AG04450 (cell line): ENCODE data around the gene HTR3B. TPM values are rescaled to one million over a fixed set of nuclear protein-coding genes. Genes with fewer than 3 reads are reported as not detected.

Experiments used
- CTCF ChIA-PET: fragments of 300-600, 350-600 bp; formaldehyde crosslinking; extraction: SDS; loops from one replicate; lab custom pipeline; 2022; ENCODE audit warnings: antibody characterized with exemption, inconsistent platforms; lab: Charles Lee
- POLR2A ChIA-PET: fragments of 350-600 bp; formaldehyde crosslinking; extraction: SDS; loops from one replicate; lab custom pipeline; 2021; ENCODE audit warnings: antibody characterized with exemption, inconsistent platforms; lab: Yijun Ruan, JAX
- DNase-seq: peaks from one replicate; pipeline ENCODE4 v3.0.0-alpha.2; 2011; ENCODE audit warnings: low read depth, low spot score
- H3K27ac ChIP-seq: one replicate; pipeline ENCODE4 v1.5.1; 2012; ENCODE audit warnings: low read depth, low read length, control low read depth
- H3K27me3 ChIP-seq: one replicate; pipeline ENCODE4 v1.6.0; 2012; ENCODE audit warnings: low read length; ENCODE audit not compliant: control insufficient read depth, insufficient read depth
- H3K4me3 ChIP-seq: 2 replicates; pipeline ENCODE4 v1.5.1; 2011; ENCODE audit warnings: mild to moderate bottlenecking, low read depth, low read length, control low read depth
- H3K9me3 ChIP-seq: 2 replicates; pipeline ENCODE4 v1.5.1; 2012; ENCODE audit warnings: low read length; ENCODE audit not compliant: control insufficient read depth, insufficient read depth
- CTCF ChIP-seq: IDR thresholded peaks from 2 replicates; pipeline ENCODE4 v1.5.1; 2011; ENCODE audit warnings: low read depth, low read length, control low read depth, inconsistent platforms
- polyA plus RNA-seq: library from polyadenylated mRNA; depleted of rRNA; stranded (reverse); fragments of >200 nt; gene quantifications from 2 replicates; pipeline ENCODE4 v1.2.3, GENCODE V29; 2011

Gene HTR3B
- polyA plus RNA-seq, 1 experiment: not detected

DNA sequence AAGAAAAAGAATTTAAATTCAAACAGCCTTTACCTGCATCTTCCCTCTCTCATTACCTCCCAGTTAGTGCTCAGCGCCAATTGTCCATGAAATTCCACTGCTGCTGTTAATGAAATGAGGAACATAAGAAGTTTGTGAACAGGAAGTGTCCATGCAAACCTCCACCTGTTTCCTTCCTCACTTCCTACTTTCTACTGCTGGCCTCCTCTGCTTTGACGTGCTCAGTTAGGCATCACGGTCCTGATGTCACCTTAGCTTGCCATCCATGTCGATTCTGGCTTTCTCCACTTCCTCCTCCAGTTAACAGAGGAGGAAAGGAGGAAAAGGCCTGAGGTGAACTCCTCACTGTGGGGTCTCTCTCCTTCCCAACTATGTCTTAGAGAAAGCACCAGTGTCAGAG is 43.4 kb downstream of the HTR3B start:
- Histone ChIP-seq H3K4me3 (no peak overlapping the region), H3K9me3 (no peaks in the 10 kb centered on the region), H3K27ac (no peak overlapping the region), H3K27me3 (no peaks in the 10 kb centered on the region)
- TF ChIP-seq CTCF: no peak
- ChIA-PET POLR2A (no interaction called here), CTCF (no interaction called here)
- DNase-seq: no peak

DNA sequence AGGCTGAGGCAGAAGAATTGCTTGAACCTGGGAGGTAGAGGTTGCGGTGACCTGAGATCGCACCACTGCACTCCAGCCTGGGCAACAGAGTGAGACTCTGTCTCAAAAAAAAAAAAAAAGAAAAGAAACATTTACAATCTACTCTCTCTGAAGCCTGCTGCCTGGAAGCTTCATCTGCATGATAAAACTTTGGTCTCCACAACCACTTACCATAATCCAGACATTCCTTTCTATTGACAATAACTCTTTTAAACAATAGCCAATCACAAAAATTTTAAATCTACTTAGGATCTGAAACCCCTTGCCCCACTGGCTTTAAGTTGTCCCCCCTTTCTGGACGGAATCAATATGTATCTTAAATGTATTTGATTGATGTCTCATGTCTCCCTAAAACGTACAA is 45.3 kb downstream of the HTR3B start:
- H3K27me3 ChIP-seq: no peaks in the 10 kb centered on the region
- no peak overlapping the region for H3K4me3 ChIP-seq
- H3K27ac ChIP-seq: no peak overlapping the region
- ChIA-PET CTCF (no interaction called here), POLR2A (no interaction called here)
- TF ChIP-seq CTCF: no peak
- no peak for DNase-seq
- no peaks in the 10 kb centered on the region for H3K9me3 ChIP-seq

DNA sequence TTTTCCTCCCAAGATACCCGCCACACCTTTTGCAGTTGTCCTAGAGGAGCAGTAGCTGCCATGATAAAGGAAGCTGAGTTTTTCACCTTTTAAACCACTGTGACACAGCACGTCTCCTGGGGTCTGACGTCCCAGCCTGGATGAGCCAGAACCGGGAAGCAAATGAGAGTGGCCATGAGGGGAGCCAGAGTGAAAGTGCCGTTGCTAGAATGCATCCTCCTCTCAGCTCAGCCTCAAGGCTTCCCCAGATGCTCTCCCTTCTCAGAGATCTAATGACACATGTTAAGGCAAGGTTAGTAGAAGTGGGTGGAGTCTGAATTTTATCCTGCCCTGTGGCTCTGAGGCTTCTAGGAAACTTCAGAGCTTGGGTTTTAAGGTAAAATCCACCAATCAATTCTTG is 46.9 kb downstream of the HTR3B start:
- no peak overlapping the region for H3K27ac ChIP-seq
- no peaks in the 10 kb centered on the region for H3K9me3 ChIP-seq
- ChIA-PET POLR2A (no interaction called here), CTCF (no interaction called here)
- TF ChIP-seq CTCF: no peak
- no peaks in the 10 kb centered on the region for H3K27me3 ChIP-seq
- DNase-seq: no peak
- H3K4me3 ChIP-seq: no peak overlapping the region

GRCh38 chr11:113952070-113952469 is 47.5 kb downstream of the HTR3B start:
- no peak for TF ChIP-seq CTCF
- DNase-seq: no peak
- no peak overlapping the region for H3K27ac ChIP-seq
- H3K4me3 ChIP-seq: no peak overlapping the region
- H3K27me3 ChIP-seq: no peaks in the 10 kb centered on the region
- H3K9me3 ChIP-seq: no peaks in the 10 kb centered on the region
- ChIA-PET CTCF (no interaction called here), POLR2A (no interaction called here)

GRCh38 chr11:113952588-113952987 is 48.0 kb downstream of the HTR3B start:
- Histone ChIP-seq H3K9me3 (no peaks in the 10 kb centered on the region), H3K27ac (no peak overlapping the region), H3K4me3 (no peak overlapping the region), H3K27me3 (no peaks in the 10 kb centered on the region)
- TF ChIP-seq CTCF: no peak
- POLR2A ChIA-PET: no interaction called here
- no peak for DNase-seq
- CTCF ChIA-PET: no interaction called here
